ENCODE results near the gene PRKACG.

The PRKACG gene

GRCh38 chr9:68980341-68980914 lies 33.5 kb downstream of the PRKACG start:
- DNase-seq, result no peak

GRCh38 chr9:68979538-68980314 lies 34.2 kb downstream of the PRKACG start:
- no peak for DNase-seq

- no peak for DNase-seq
These were observed 35.4 kb downstream of the PRKACG start for GRCh38 chr9:68978501-68978900.

GRCh38 chr9:68978066-68978465 lies 35.8 kb downstream of the PRKACG start:
- no peak for DNase-seq

- DNase-seq, result no peak
These were observed 38.4 kb downstream of the PRKACG start for GRCh38 chr9:68975365-68976043.

- no peak for DNase-seq
These were observed 39.0 kb downstream of the PRKACG start for GRCh38 chr9:68974901-68975300.

- DNase-seq, result no peak
These were observed 39.5 kb downstream of the PRKACG start for GRCh38 chr9:68974431-68974830.

- DNase-seq, result no peak
These were observed 40.3 kb downstream of the PRKACG start for GRCh38 chr9:68973619-68974018.

- DNase-seq, result no peak
These were observed 43.8 kb downstream of the PRKACG start for GRCh38 chr9:68970151-68970550.

- no peak for DNase-seq
These were observed 44.4 kb downstream of the PRKACG start for GRCh38 chr9:68969538-68969937.

GRCh38 chr9:68967800-68968199 lies 46.1 kb downstream of the PRKACG start:
- DNase-seq, result no peak

- DNase-seq, result no peak
These were observed 47.4 kb downstream of the PRKACG start for GRCh38 chr9:68966496-68966944.

- no peak for DNase-seq
These were observed 49.1 kb downstream of the PRKACG start for GRCh38 chr9:68964765-68965164.

GRCh38 chr9:68964102-68964541 lies 49.8 kb downstream of the PRKACG start:
- no peak for DNase-seq

- DNase-seq, result no peak
These were observed 50.5 kb downstream of the PRKACG start for GRCh38 chr9:68963416-68963815.
